ENCODE measurements around the gene KIAA0586.

KIAA0586 gene

GRCh38 chr14:58540749-58541632 is 113.5 kb downstream of the KIAA0586 start:
- TF ChIP-seq, protein P1, sequence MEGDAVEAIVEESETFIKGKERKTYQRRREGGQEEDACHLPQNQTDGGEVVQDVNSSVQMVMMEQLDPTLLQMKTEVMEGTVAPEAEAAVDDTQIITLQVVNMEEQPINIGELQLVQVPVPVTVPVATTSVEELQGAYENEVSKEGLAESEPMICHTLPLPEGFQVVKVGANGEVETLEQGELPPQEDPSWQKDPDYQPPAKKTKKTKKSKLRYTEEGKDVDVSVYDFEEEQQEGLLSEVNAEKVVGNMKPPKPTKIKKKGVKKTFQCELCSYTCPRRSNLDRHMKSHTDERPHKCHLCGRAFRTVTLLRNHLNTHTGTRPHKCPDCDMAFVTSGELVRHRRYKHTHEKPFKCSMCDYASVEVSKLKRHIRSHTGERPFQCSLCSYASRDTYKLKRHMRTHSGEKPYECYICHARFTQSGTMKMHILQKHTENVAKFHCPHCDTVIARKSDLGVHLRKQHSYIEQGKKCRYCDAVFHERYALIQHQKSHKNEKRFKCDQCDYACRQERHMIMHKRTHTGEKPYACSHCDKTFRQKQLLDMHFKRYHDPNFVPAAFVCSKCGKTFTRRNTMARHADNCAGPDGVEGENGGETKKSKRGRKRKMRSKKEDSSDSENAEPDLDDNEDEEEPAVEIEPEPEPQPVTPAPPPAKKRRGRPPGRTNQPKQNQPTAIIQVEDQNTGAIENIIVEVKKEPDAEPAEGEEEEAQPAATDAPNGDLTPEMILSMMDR (IDR thresholded peaks at IDR 0.05), result no peak

DNA sequence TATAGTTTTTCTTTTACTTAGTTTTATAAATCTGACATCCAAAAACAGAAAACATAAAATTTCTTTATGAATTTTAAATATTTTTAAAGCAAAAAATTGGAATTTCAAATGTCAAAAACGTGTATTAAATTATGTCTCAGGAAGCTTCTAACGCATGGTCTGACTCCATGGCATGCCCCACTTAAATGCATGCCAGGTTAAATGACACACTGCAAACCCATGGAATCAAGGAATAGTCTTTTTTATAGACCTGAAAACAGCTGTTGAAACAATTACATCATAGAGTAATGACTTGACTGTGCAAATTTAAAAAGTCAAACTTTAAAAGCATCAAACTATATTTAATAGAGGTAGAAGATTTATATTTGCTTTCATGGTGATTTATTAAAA is 114.1 kb downstream of the KIAA0586 start:
- TF ChIP-seq, protein P1 (IDR thresholded peaks at IDR 0.05), result no peak

- TF ChIP-seq, protein P1 (IDR thresholded peaks at IDR 0.05), result no peak
These were observed 115.7 kb downstream of the KIAA0586 start for GRCh38 chr14:58543253-58543652.

DNA sequence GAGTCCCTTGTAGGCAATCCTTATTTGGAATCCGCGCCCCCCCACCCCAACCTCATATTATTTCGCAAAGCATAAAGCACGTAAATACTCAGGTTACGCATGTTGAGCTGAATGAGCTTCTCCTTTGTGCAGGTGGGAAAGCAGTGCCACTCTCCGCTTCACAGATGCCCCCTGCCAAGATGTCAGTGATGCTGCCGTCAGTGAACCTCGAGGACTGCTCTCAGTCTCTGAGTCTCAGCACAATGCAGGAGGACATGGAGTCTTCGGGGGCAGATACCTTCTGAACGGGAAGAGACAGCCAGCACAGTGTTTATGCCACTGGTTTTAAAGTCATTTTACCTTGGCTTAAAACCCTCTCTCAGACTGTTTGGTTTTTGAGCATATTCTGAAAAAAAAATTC is 120.1 kb downstream of the KIAA0586 start:
- TF ChIP-seq, protein P1 (IDR thresholded peaks at IDR 0.05), result no peak

- TF ChIP-seq, protein P1 (IDR thresholded peaks at IDR 0.05), result no peak
These were observed 121.7 kb downstream of the KIAA0586 start for GRCh38 chr14:58549105-58549757.

- TF ChIP-seq, protein P1 (IDR thresholded peaks at IDR 0.05), result no peak
These were observed 126.4 kb downstream of the KIAA0586 start for GRCh38 chr14:58553959-58554358.

DNA sequence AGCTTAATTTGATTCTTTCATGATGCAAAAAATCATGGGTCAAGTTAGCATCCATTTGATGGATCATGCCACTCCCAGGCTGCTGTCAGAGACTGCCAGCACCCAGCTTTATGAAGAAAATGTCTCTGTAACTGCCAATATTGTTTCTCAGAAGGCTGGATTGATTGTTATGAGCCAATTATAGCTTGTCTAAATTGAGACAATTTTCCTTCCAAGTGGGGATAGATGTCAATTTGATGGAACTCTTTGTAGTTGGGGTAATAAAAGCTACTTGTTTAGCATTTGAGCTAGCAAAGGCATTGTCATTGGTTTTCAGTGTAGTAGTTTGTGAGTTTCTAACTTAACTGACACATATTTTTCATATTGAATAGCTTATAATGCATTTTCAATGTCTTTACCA is 128.1 kb downstream of the KIAA0586 start:
- TF ChIP-seq, protein P1 (IDR thresholded peaks at IDR 0.05), result no peak

All from LNCAP (cell line).